H1 (cell line): ENCODE measurements around the gene ASB3. TPM values are rescaled to one million over a fixed set of nuclear protein-coding genes. Genes with fewer than 3 reads are reported as not detected.

Source experiments
- CTCF ChIA-PET: fragments of 300-600 bp; sonication (Branson Sonifier 250); formaldehyde crosslinking; loops from one replicate; lab custom pipeline; 2021; ENCODE audit not compliant: partially characterized antibody; lab: Charles Lee
- POLR2A ChIA-PET: fragments of 300-600 bp; sonication (Branson Sonifier 250); formaldehyde crosslinking; loops from one replicate; lab custom pipeline; 2021; ENCODE audit warnings: inconsistent platforms; ENCODE audit not compliant: partially characterized antibody; lab: Charles Lee
- DNase-seq, 2 experiments: peaks; one replicate each; pipeline versions ENCODE4 v3.0.0 to v3.0.0-alpha.2; 2010 to 2022; ENCODE audit warnings: low spot score in 2 of 2, low read depth in 1 of 2, mixed read lengths in 1 of 2
- FAIRE-seq: peaks from 2 replicates; lab custom pipeline; 2011; peaks lifted over from hg19 to GRCh38; lab: Jason Lieb, UNC
- H2AFZ ChIP-seq: 2 replicates; pipeline ENCODE4 v1.8.1; 2012; ENCODE audit warnings: low read length, inconsistent platforms
- H2AK5ac ChIP-seq: 2 replicates; pipeline ENCODE4 v1.6.1; 2013; ENCODE audit warnings: low read depth, low read length
- H2BK120ac ChIP-seq: replicated peaks from 2 replicates; pipeline ENCODE3; 2013; ENCODE audit warnings: low read depth, low read length, inconsistent platforms
- H2BK12ac ChIP-seq: 2 replicates; pipeline ENCODE4 v1.6.1; 2013; ENCODE audit warnings: low read depth, low read length
- H2BK15ac ChIP-seq: 2 replicates; pipeline ENCODE4 v1.6.1; 2013; ENCODE audit warnings: low read length
- H2BK20ac ChIP-seq: 2 replicates; pipeline ENCODE4 v1.6.1; 2013; ENCODE audit warnings: low read length
- H2BK5ac ChIP-seq: 2 replicates; pipeline ENCODE4 v1.6.1; 2013; ENCODE audit warnings: low read depth, low read length
- H3K14ac ChIP-seq: 2 replicates; pipeline ENCODE4 v1.6.1; 2013; ENCODE audit warnings: inconsistent platforms; ENCODE audit not compliant: insufficient read length
- H3K18ac ChIP-seq: 2 replicates; pipeline ENCODE4 v1.6.1; 2013; ENCODE audit warnings: low read length; ENCODE audit errors: extremely low read depth
- H3K23ac ChIP-seq: 2 replicates; pipeline ENCODE4 v1.6.1; 2013; ENCODE audit warnings: inconsistent platforms; ENCODE audit not compliant: insufficient read length
- H3K23me2 ChIP-seq: 2 replicates; pipeline ENCODE4 v1.6.1; 2013; ENCODE audit warnings: low read depth, low read length
- H3K27ac ChIP-seq: 2 replicates; pipeline ENCODE4 v1.6.1; 2011; ENCODE audit warnings: low read depth, low read length, inconsistent platforms
- H3K27me3 ChIP-seq, 4 experiments: replicated peaks in 1 of 4; 1 replicate in 1 of 4; 2 replicates in 3 of 4; pipeline versions ENCODE4 v1.6.1 to v1.8.1; 2011 to 2013; ENCODE audit warnings: low read length in 3 of 4, mild to moderate bottlenecking in 3 of 4, inconsistent platforms in 2 of 4, mixed read lengths in 2 of 4, moderate library complexity in 1 of 4; ENCODE audit not compliant: control insufficient read depth in 3 of 4, insufficient read depth in 3 of 4; ENCODE audit errors: extremely low read depth in 1 of 4
- H3K36me3 ChIP-seq, 4 experiments: 2 replicates each; pipeline versions ENCODE4 v1.6.1 to v1.8.1; 2011 to 2013; ENCODE audit warnings: mild to moderate bottlenecking in 4 of 4, low read length in 3 of 4, moderate library complexity in 2 of 4, control low read depth in 1 of 4, inconsistent platforms in 1 of 4; ENCODE audit not compliant: insufficient read depth in 4 of 4, control insufficient read depth in 2 of 4
- H3K4ac ChIP-seq: replicated peaks from 2 replicates; pipeline ENCODE3; 2013; ENCODE audit warnings: low read length, low read depth, mixed read lengths, inconsistent platforms; ENCODE audit not compliant: insufficient read length
- H3K4me1 ChIP-seq, 4 experiments: replicated peaks in 1 of 4; 1 replicate in 1 of 4; 2 replicates in 3 of 4; pipeline versions ENCODE4 v1.6.1 to v1.8.1; 2011 to 2013; ENCODE audit warnings: low read length in 3 of 4, inconsistent platforms in 2 of 4, mixed read lengths in 1 of 4; ENCODE audit not compliant: insufficient read depth in 4 of 4, control insufficient read depth in 3 of 4
- H3K4me2 ChIP-seq, 2 experiments: 2 replicates each; pipeline versions ENCODE4 v1.6.1 to v1.8.1; 2011 to 2013; ENCODE audit warnings: low read depth in 2 of 2, low read length in 2 of 2, control low read depth in 1 of 2, inconsistent platforms in 1 of 2, mild to moderate bottlenecking in 1 of 2; ENCODE audit not compliant: insufficient read depth in 1 of 2
- H3K4me3 ChIP-seq, 4 experiments: fragments of 200-600, 300-600 bp in 1 of 4; sonication (generic), shearing (Covaris generic), sonication (Bioruptor Twin) in 1 of 4; 2 replicates each; pipeline versions ENCODE4 v1.5.1 to v1.8.1; 2011 to 2016; ENCODE audit warnings: low read length in 4 of 4, low read depth in 3 of 4, control low read depth in 2 of 4, inconsistent platforms in 2 of 4, mild to moderate bottlenecking in 2 of 4, mixed read lengths in 1 of 4, moderate library complexity in 1 of 4; ENCODE audit not compliant: insufficient read depth in 2 of 4; ENCODE audit errors: extremely low read depth in 1 of 4
- H3K56ac ChIP-seq: replicated peaks from 2 replicates; pipeline ENCODE3; 2013; ENCODE audit warnings: low read depth, mild to moderate bottlenecking, mixed read lengths, low read length, inconsistent platforms; ENCODE audit not compliant: insufficient read length
- H3K79me1 ChIP-seq: 2 replicates; pipeline ENCODE4 v1.6.1; 2013; ENCODE audit warnings: low read depth, low read length, control low read depth
- H3K79me2 ChIP-seq, 2 experiments: 2 replicates each; pipeline versions ENCODE4 v1.6.1 to v1.8.1; 2012 to 2013; ENCODE audit warnings: low read length in 2 of 2, mild to moderate bottlenecking in 2 of 2, inconsistent platforms in 1 of 2; ENCODE audit not compliant: insufficient read depth in 2 of 2, control insufficient read depth in 1 of 2
- H3K9ac ChIP-seq, 4 experiments: replicated peaks in 1 of 4; 1 replicate in 1 of 4; 2 replicates in 3 of 4; pipeline versions ENCODE4 v1.6.1 to v1.8.1; 2011 to 2013; ENCODE audit warnings: low read depth in 3 of 4, low read length in 3 of 4, control low read depth in 2 of 4, mild to moderate bottlenecking in 2 of 4, moderate library complexity in 2 of 4, inconsistent platforms in 1 of 4; ENCODE audit errors: extremely low read depth in 1 of 4
- H3K9me3 ChIP-seq, 2 experiments: 2 replicates each; pipeline versions ENCODE4 v1.6.1 to v1.8.1; 2012 to 2013; ENCODE audit warnings: mild to moderate bottlenecking in 2 of 2, moderate library complexity in 2 of 2, control low read depth in 1 of 2, inconsistent platforms in 1 of 2, low read depth in 1 of 2, low read length in 1 of 2, mixed read lengths in 1 of 2; ENCODE audit not compliant: insufficient read depth in 2 of 2
- H4K20me1 ChIP-seq, 2 experiments: replicated peaks in 1 of 2; 2 replicates each; pipeline versions ENCODE3 to v1.8.1; 2011 to 2013; ENCODE audit warnings: inconsistent platforms in 2 of 2, low read length in 2 of 2, mild to moderate bottlenecking in 1 of 2; ENCODE audit not compliant: insufficient read depth in 2 of 2, control insufficient read depth in 1 of 2
- H4K5ac ChIP-seq: 2 replicates; pipeline ENCODE4 v1.6.1; 2013; ENCODE audit warnings: low read length, low read depth, mixed read lengths, inconsistent platforms; ENCODE audit not compliant: insufficient read length
- H4K8ac ChIP-seq: 2 replicates; pipeline ENCODE4 v1.8.0; 2013; ENCODE audit warnings: mild to moderate bottlenecking, moderate library complexity, low read length, inconsistent platforms; ENCODE audit not compliant: insufficient read depth; ENCODE audit errors: extremely low read depth
- H4K91ac ChIP-seq: replicated peaks from 2 replicates; pipeline ENCODE3; 2013; ENCODE audit warnings: low read length, mixed read lengths, inconsistent platforms; ENCODE audit not compliant: insufficient read length
- GTF2F1 ChIP-seq: IDR thresholded peaks from 2 replicates; pipeline ENCODE4 v1.6.1; 2012; ENCODE audit warnings: low read depth, low read length, improper control_type of control experiment, borderline replicate concordance
- RFX5 ChIP-seq: IDR thresholded peaks from 2 replicates; pipeline ENCODE4 v1.6.1; 2011; ENCODE audit warnings: low read depth, low read length, improper control_type of control experiment, borderline replicate concordance
- RNF2 ChIP-seq: fragments of 200-900, 300-1000 bp; sonication (generic); IDR thresholded peaks from 2 replicates; pipeline ENCODE4 v1.7.1; 2016; ENCODE audit warnings: borderline replicate concordance, low read depth, mild to moderate bottlenecking, antibody characterized with exemption, low read length; ENCODE audit not compliant: poor library complexity, severe bottlenecking; ENCODE audit errors: missing control alignments
- SP1 ChIP-seq: IDR thresholded peaks from 2 replicates; pipeline ENCODE4 v1.6.1; 2011; ENCODE audit warnings: low read depth, low read length
- SUZ12 ChIP-seq: fragments of 200-600 bp; sonication (generic); IDR thresholded peaks from 2 replicates; pipeline ENCODE4 v1.6.1; 2012; ENCODE audit warnings: mild to moderate bottlenecking, inconsistent platforms, low read length, moderate library complexity, mixed read lengths
- TAF7 ChIP-seq: optimal IDR thresholded peaks from 2 replicates; pipeline ENCODE3; 2011; ENCODE audit warnings: low read depth, mild to moderate bottlenecking, inconsistent platforms, low read length, moderate library complexity, borderline replicate concordance
- polyA plus RNA-seq, 7 experiments: library from polyadenylated mRNA; depleted of rRNA in 3 of 7; stranded (reverse) in 5 of 7; unstranded in 2 of 7; fragments of >200 nt in 5 of 7; fragments of 200-250 nt in 2 of 7; gene quantifications; 1 replicate in 5 of 7; 2 replicates in 1 of 7; 4 replicates in 1 of 7; pipeline versions ENCODE4 v1.2.1 to v1.2.3, GENCODE V29; 2011 to 2013; ENCODE audit warnings: missing spikeins in 2 of 7, mixed read lengths in 2 of 7
- total RNA-seq: library from RNA; stranded (reverse); fragmentation: NEBNext Ultra II Directional; extraction: Animal tissue kit (Norgen Biotek cat#: 25700); gene quantifications from 2 replicates; pipeline ENCODE4 v1.2.1, GENCODE V29; 2021
- TF ChIP-seq, protein P1 (sequence below): IDR thresholded peaks from 2 replicates; pipeline ENCODE4 v1.6.1; 2012; ENCODE audit warnings: low read length, inconsistent platforms
- TF ChIP-seq, protein P2 (sequence below): IDR thresholded peaks from 2 replicates; pipeline ENCODE4 v1.6.1; 2012; ENCODE audit warnings: inconsistent platforms

ASB3 gene
- total and polyA plus RNA-seq, 2 of the 8 experiments (the other 6 are each of a cell fraction or from before 2014, with no cell fraction given), result 22.6 to 25.4 TPM

DNA sequence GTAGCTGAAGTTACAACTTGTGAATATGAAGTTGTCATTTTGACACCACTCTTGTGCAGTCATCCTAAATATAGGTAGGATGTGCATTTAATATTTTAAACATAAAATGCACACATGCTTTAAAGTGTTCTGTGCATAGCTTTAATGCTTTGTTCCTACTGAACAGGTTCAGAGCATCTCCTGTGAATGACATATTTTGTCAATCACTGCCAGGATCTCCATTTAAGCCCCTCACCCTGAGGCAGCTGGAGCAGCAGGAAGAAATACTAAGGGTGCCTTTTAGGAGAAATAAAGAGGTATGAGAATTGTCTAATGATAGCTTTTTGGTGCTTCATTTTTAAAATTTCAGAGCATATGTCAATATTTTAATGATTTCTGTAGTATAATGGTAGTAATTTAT, 14.8 kb upstream of the ASB3 start:
- H3K79me2 ChIP-seq, result no peaks in the 10 kb centered on the region
- H3K23ac ChIP-seq, result no peak overlapping the region
- no peak overlapping the region for H2BK5ac ChIP-seq
- no peak overlapping the region for H2BK120ac ChIP-seq
- H3K4me1 ChIP-seq, result no peaks in the 10 kb centered on the region
- H4K91ac ChIP-seq, result no peak overlapping the region
- no peak overlapping the region for H2BK20ac ChIP-seq
- H3K14ac ChIP-seq, result no peak overlapping the region
- H4K8ac ChIP-seq, result no peak overlapping the region
- no peaks in the 10 kb centered on the region for H4K20me1 ChIP-seq
- no peak for TF ChIP-seq TAF7
- TF ChIP-seq, protein P1, sequence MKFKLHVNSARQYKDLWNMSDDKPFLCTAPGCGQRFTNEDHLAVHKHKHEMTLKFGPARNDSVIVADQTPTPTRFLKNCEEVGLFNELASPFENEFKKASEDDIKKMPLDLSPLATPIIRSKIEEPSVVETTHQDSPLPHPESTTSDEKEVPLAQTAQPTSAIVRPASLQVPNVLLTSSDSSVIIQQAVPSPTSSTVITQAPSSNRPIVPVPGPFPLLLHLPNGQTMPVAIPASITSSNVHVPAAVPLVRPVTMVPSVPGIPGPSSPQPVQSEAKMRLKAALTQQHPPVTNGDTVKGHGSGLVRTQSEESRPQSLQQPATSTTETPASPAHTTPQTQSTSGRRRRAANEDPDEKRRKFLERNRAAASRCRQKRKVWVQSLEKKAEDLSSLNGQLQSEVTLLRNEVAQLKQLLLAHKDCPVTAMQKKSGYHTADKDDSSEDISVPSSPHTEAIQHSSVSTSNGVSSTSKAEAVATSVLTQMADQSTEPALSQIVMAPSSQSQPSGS, result no peak
- no peak for TF ChIP-seq RNF2
- no peak for TF ChIP-seq RFX5
- TF ChIP-seq SUZ12, result no peak
- no peak for TF ChIP-seq SP1
- no peak for TF ChIP-seq GTF2F1
- TF ChIP-seq, protein P2, sequence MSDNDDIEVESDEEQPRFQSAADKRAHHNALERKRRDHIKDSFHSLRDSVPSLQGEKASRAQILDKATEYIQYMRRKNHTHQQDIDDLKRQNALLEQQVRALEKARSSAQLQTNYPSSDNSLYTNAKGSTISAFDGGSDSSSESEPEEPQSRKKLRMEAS, result no peak
- H3K4me2 ChIP-seq, result no peak overlapping the region
- no peak overlapping the region for H4K5ac ChIP-seq
- H2BK12ac ChIP-seq, result no peak overlapping the region
- H3K23me2 ChIP-seq, result no peaks in the 10 kb centered on the region; the same call in 1 of the 2 replicates
- ChIA-PET POLR2A (interaction anchor here (0.9 kb wide), 1 partner anchor 17 kb away, joined by 3 read pairs; no protein-coding TSS in a partner anchor), CTCF (no interaction called here)
- no peak overlapping the region for H3K27ac ChIP-seq
- peaks cover 0 to 37% (median 3%) of the 10 kb centered on the region in 4 experiments; a peak in 7 of 8 replicates for H3K36me3 ChIP-seq
- H2AK5ac ChIP-seq, result no peak overlapping the region
- H2BK15ac ChIP-seq, result no peak overlapping the region
- DNase-seq (no peak), FAIRE-seq (no peak)
- H3K18ac ChIP-seq, result no peak overlapping the region
- H3K9ac ChIP-seq, result no peak overlapping the region
- no peak overlapping the region for H3K56ac ChIP-seq
- H2AFZ ChIP-seq, result no peak overlapping the region
- H3K27me3 ChIP-seq, result no peaks in the 10 kb centered on the region
- no peaks in the 10 kb centered on the region for H3K9me3 ChIP-seq
- H3K79me1 ChIP-seq, result no peaks in the 10 kb centered on the region
- H3K4me3 ChIP-seq, result no peak overlapping the region
- no peak overlapping the region for H3K4ac ChIP-seq
